ENCODE results near the gene SKIC2.
A peak's percentile ranks its signal among the peaks of the same experiment; 100 is the strongest.
"Not testable (repeated sequence)": the region's sequence is repeated elsewhere in the genome, so short reads cannot be mapped to it uniquely, and the experiment has no call there.

Gene SKIC2

GRCh38 chr6:31958741-31959739, at the start of gene SKIC2, which contains the start of gene NELFE:
SKIC2 (plus strand) TSS chr6:31959175; CDS start chr6:31959193, 18 bp downstream.
NELFE (minus strand) TSS chr6:31958971; CDS start chr6:31958446, 525 bp downstream.
- Histone ChIP-seq H3K27ac (ENCODE audit: low read length) (no peak within 1 kb of the TSS), H3K36me3 (ENCODE audit: control insufficient read depth, insufficient read depth, low read length) (peaks cover 37% of the 10 kb centered on the region), H3K4me3 (ENCODE audit: low read length) (peak within 1 kb of the TSS; percentile 94), H3K9me3 (ENCODE audit: control insufficient read depth, insufficient read depth, low read length) (no peaks in the 10 kb centered on the region), H3K4me1 (ENCODE audit: control insufficient read depth, insufficient read depth, low read length) (0 out of 2 replicates have a peak, but pooled peaks cover 1% of the 10 kb centered on the region), H3K27me3 (ENCODE audit: control insufficient read depth, insufficient read depth, low read length) (no peaks in the 10 kb centered on the region)
- WGBS (ENCODE audit: insufficient coverage, insufficient read length) = no CpG with 5 or more reads among the region's 59 CpGs
- DNase-seq (ENCODE audit: low read depth, low spot score) = peak; percentile 95

GRCh38 chr6:31909298-31909697, 49.7 kb upstream of the SKIC2 start:
- not testable (repeated sequence) for H3K9me3 ChIP-seq (ENCODE audit: control insufficient read depth, insufficient read depth, low read length); H3K27me3 ChIP-seq (ENCODE audit: control insufficient read depth, insufficient read depth, low read length); H3K36me3 ChIP-seq (ENCODE audit: control insufficient read depth, insufficient read depth, low read length); DNase-seq (ENCODE audit: low read depth, low spot score); H3K27ac ChIP-seq (ENCODE audit: low read length); H3K4me3 ChIP-seq (ENCODE audit: low read length); H3K4me1 ChIP-seq (ENCODE audit: control insufficient read depth, insufficient read depth, low read length)
- WGBS (ENCODE audit: insufficient coverage, insufficient read length) = no CpG with 5 or more reads among the region's 7 CpGs

GRCh38 chr6:31911826-31912585, 47.0 kb upstream of the SKIC2 start:
- no peaks in the 10 kb centered on the region for H3K36me3 ChIP-seq (ENCODE audit: control insufficient read depth, insufficient read depth, low read length)
- no peaks in the 10 kb centered on the region for H3K9me3 ChIP-seq (ENCODE audit: control insufficient read depth, insufficient read depth, low read length)
- H3K27me3 ChIP-seq (ENCODE audit: control insufficient read depth, insufficient read depth, low read length) = no peaks in the 10 kb centered on the region
- no peak for DNase-seq (ENCODE audit: low read depth, low spot score)
- WGBS (ENCODE audit: insufficient coverage, insufficient read length) = no CpG with 5 or more reads among the region's 11 CpGs
- no peaks in the 10 kb centered on the region for H3K4me1 ChIP-seq (ENCODE audit: control insufficient read depth, insufficient read depth, low read length)
- no peak overlapping the region for H3K27ac ChIP-seq (ENCODE audit: low read length)
- no peak overlapping the region for H3K4me3 ChIP-seq (ENCODE audit: low read length)

- Histone ChIP-seq H3K9me3 (ENCODE audit: control insufficient read depth, insufficient read depth, low read length) (no peaks in the 10 kb centered on the region), H3K27ac (ENCODE audit: low read length) (no peak overlapping the region), H3K4me1 (ENCODE audit: control insufficient read depth, insufficient read depth, low read length) (no peaks in the 10 kb centered on the region), H3K36me3 (ENCODE audit: control insufficient read depth, insufficient read depth, low read length) (no peaks in the 10 kb centered on the region), H3K27me3 (ENCODE audit: control insufficient read depth, insufficient read depth, low read length) (no peaks in the 10 kb centered on the region), H3K4me3 (ENCODE audit: low read length) (no peak overlapping the region)
- DNase-seq (ENCODE audit: low read depth, low spot score) = no peak
Observed at GRCh38 chr6:31915351-31915750, 43.6 kb upstream of the SKIC2 start.

- H3K27ac ChIP-seq (ENCODE audit: low read length) = no peak overlapping the region
- no peak overlapping the region for H3K4me3 ChIP-seq (ENCODE audit: low read length)
- DNase-seq (ENCODE audit: low read depth, low spot score) = no peak
- H3K4me1 ChIP-seq (ENCODE audit: control insufficient read depth, insufficient read depth, low read length) = no peaks in the 10 kb centered on the region
- H3K9me3 ChIP-seq (ENCODE audit: control insufficient read depth, insufficient read depth, low read length) = no peaks in the 10 kb centered on the region
- no peaks in the 10 kb centered on the region for H3K27me3 ChIP-seq (ENCODE audit: control insufficient read depth, insufficient read depth, low read length)
- 100% methylated on average over 1 of the region's 6 CpGs for WGBS (ENCODE audit: insufficient coverage, insufficient read length)
- no peaks in the 10 kb centered on the region for H3K36me3 ChIP-seq (ENCODE audit: control insufficient read depth, insufficient read depth, low read length)
Observed at GRCh38 chr6:31915756-31916155, 43.2 kb upstream of the SKIC2 start.

GRCh38 chr6:31918069-31918720, 40.8 kb upstream of the SKIC2 start:
- WGBS (ENCODE audit: insufficient coverage, insufficient read length) = no CpG with 5 or more reads among the region's 8 CpGs
- no peaks in the 10 kb centered on the region for H3K4me1 ChIP-seq (ENCODE audit: control insufficient read depth, insufficient read depth, low read length)
- H3K27me3 ChIP-seq (ENCODE audit: control insufficient read depth, insufficient read depth, low read length) = no peaks in the 10 kb centered on the region
- H3K27ac ChIP-seq (ENCODE audit: low read length) = no peak overlapping the region
- no peak for DNase-seq (ENCODE audit: low read depth, low spot score)
- no peaks in the 10 kb centered on the region for H3K9me3 ChIP-seq (ENCODE audit: control insufficient read depth, insufficient read depth, low read length)
- H3K4me3 ChIP-seq (ENCODE audit: low read length) = no peak overlapping the region
- H3K36me3 ChIP-seq (ENCODE audit: control insufficient read depth, insufficient read depth, low read length) = no peaks in the 10 kb centered on the region

GRCh38 chr6:31919624-31920303, 39.2 kb upstream of the SKIC2 start:
- Histone ChIP-seq H3K4me1 (ENCODE audit: control insufficient read depth, insufficient read depth, low read length) (no peaks in the 10 kb centered on the region), H3K27me3 (ENCODE audit: control insufficient read depth, insufficient read depth, low read length) (no peaks in the 10 kb centered on the region), H3K9me3 (ENCODE audit: control insufficient read depth, insufficient read depth, low read length) (no peaks in the 10 kb centered on the region), H3K27ac (ENCODE audit: low read length) (no peak overlapping the region), H3K36me3 (ENCODE audit: control insufficient read depth, insufficient read depth, low read length) (no peaks in the 10 kb centered on the region), H3K4me3 (ENCODE audit: low read length) (no peak overlapping the region)
- no CpG with 5 or more reads among the region's 6 CpGs for WGBS (ENCODE audit: insufficient coverage, insufficient read length)
- DNase-seq (ENCODE audit: low read depth, low spot score) = no peak

GRCh38 chr6:31920811-31921210, 38.2 kb upstream of the SKIC2 start:
- H3K27me3 ChIP-seq (ENCODE audit: control insufficient read depth, insufficient read depth, low read length) = no peaks in the 10 kb centered on the region
- H3K4me3 ChIP-seq (ENCODE audit: low read length) = no peak overlapping the region
- H3K9me3 ChIP-seq (ENCODE audit: control insufficient read depth, insufficient read depth, low read length) = no peaks in the 10 kb centered on the region
- no CpG with 5 or more reads among the region's 2 CpGs for WGBS (ENCODE audit: insufficient coverage, insufficient read length)
- no peak for DNase-seq (ENCODE audit: low read depth, low spot score)
- no peaks in the 10 kb centered on the region for H3K36me3 ChIP-seq (ENCODE audit: control insufficient read depth, insufficient read depth, low read length)
- no peak overlapping the region for H3K27ac ChIP-seq (ENCODE audit: low read length)
- no peaks in the 10 kb centered on the region for H3K4me1 ChIP-seq (ENCODE audit: control insufficient read depth, insufficient read depth, low read length)

GRCh38 chr6:31922942-31923341, 36.0 kb upstream of the SKIC2 start:
- H3K4me1 ChIP-seq (ENCODE audit: control insufficient read depth, insufficient read depth, low read length) = no peaks in the 10 kb centered on the region
- no peak overlapping the region for H3K4me3 ChIP-seq (ENCODE audit: low read length)
- DNase-seq (ENCODE audit: low read depth, low spot score) = no peak
- no peaks in the 10 kb centered on the region for H3K9me3 ChIP-seq (ENCODE audit: control insufficient read depth, insufficient read depth, low read length)
- WGBS (ENCODE audit: insufficient coverage, insufficient read length) = no CpG with 5 or more reads among the region's 5 CpGs
- no peaks in the 10 kb centered on the region for H3K36me3 ChIP-seq (ENCODE audit: control insufficient read depth, insufficient read depth, low read length)
- H3K27me3 ChIP-seq (ENCODE audit: control insufficient read depth, insufficient read depth, low read length) = no peaks in the 10 kb centered on the region
- no peak overlapping the region for H3K27ac ChIP-seq (ENCODE audit: low read length)

All from iPS DF 6.9 (cell line).